ENCODE measurements around the gene R3HDM2. TPM values are rescaled to one million over a fixed set of nuclear protein-coding genes. Genes with fewer than 3 reads are reported as not detected.

R3HDM2 gene
- total and polyA plus RNA-seq, 12 donors: 21.9 to 91.9 (median 43.2) TPM

GRCh38 chr12:57475271-57476161 is 44.7 kb upstream of the R3HDM2 start:
- no peaks in the 10 kb centered on the region for H3K9me3 ChIP-seq (replicated peaks in 1 of 3)
- WGBS, 4 donors: 9 to 20% (median 16%) methylated on average over 31 to 84 of the region's 84 CpGs
- peaks cover 26% of the 10 kb centered on the region for H3K27me3 ChIP-seq
- peak overlapping the region in 2 of 4 donors; percentile 7 to 49 for H3K4me3 ChIP-seq
- intact Hi-C loops (cut with DNase I): no loop called here
- H3K4me1 ChIP-seq (replicated peaks in 1 of 2): peaks cover 11 to 14% of the 10 kb centered on the region in 2 donors
- no peaks in the 10 kb centered on the region for H3K36me3 ChIP-seq (replicated peaks in 1 of 2)
- no peak overlapping the region for H3K27ac ChIP-seq
- TF ChIP-seq, protein P1, sequence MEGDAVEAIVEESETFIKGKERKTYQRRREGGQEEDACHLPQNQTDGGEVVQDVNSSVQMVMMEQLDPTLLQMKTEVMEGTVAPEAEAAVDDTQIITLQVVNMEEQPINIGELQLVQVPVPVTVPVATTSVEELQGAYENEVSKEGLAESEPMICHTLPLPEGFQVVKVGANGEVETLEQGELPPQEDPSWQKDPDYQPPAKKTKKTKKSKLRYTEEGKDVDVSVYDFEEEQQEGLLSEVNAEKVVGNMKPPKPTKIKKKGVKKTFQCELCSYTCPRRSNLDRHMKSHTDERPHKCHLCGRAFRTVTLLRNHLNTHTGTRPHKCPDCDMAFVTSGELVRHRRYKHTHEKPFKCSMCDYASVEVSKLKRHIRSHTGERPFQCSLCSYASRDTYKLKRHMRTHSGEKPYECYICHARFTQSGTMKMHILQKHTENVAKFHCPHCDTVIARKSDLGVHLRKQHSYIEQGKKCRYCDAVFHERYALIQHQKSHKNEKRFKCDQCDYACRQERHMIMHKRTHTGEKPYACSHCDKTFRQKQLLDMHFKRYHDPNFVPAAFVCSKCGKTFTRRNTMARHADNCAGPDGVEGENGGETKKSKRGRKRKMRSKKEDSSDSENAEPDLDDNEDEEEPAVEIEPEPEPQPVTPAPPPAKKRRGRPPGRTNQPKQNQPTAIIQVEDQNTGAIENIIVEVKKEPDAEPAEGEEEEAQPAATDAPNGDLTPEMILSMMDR (IDR thresholded peaks at IDR 0.05): no peak
- no peak for TF ChIP-seq POLR2A (IDR thresholded peaks at IDR 0.05)
- DNase-seq: peak in 5 of 7 donors; percentile 43 to 73 (median 59)

DNA sequence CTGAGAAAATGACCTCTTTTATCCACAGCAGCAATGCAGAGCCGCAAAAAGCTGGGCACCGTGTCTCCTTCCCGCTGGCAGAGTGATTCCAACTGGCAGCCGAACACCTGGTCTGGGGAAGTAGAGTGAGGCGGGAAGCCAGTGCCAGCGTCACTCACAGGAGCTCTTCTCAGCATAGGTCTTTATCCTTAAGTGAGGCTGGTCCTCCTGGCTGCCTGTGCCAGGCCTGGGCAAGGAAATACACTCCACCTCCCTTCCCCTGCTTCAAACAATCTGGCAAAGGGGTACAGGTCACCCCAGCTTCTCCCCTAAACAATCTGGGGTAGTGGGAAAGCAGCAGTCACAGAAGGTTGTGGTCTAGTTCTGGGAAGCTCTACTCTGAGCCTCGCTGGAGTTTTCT is 44.0 kb upstream of the R3HDM2 start:
- intact Hi-C loops (cut with DNase I): no loop called here
- Histone ChIP-seq H3K9me3 (replicated peaks in 1 of 3) (no peaks in the 10 kb centered on the region), H3K36me3 (replicated peaks in 1 of 2) (no peaks in the 10 kb centered on the region), H3K27me3 (peaks cover 26% of the 10 kb centered on the region), H3K4me3 (peak overlapping the region in 1 of 4 donors; percentile 49), H3K27ac (no peak overlapping the region), H3K4me1 (replicated peaks in 1 of 2) (peaks cover 11 to 14% of the 10 kb centered on the region in 2 donors)
- WGBS, 4 donors: 52 to 72% (median 72%) methylated on average over 6 to 7 of the region's 7 CpGs
- DNase-seq: no peak
- no peak for TF ChIP-seq POLR2A (IDR thresholded peaks at IDR 0.05)
- TF ChIP-seq, protein P1 (IDR thresholded peaks at IDR 0.05): no peak

DNA sequence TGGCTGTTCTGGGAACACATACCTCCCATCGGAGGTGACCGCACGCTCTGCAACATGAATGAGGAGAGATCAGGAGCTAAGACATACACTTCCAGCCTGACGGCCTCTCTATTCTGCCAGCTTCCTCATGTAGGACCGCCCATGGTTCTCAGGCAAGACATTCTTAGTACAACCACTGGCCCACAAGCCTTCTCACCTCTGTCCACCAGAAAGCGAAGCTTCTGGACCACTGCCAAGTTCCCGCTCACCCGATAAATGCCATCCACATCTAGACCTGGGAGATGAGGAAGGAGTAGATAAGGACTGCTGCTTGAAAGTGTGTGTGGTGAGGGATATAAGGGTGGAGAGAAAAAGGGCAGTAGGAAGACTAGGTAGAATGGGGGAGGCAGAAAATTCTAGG is 43.6 kb upstream of the R3HDM2 start:
- H3K27me3 ChIP-seq: peaks cover 26% of the 10 kb centered on the region
- intact Hi-C loops (cut with DNase I): no loop called here
- DNase-seq: no peak
- TF ChIP-seq, protein P1 (IDR thresholded peaks at IDR 0.05): no peak
- TF ChIP-seq POLR2A (IDR thresholded peaks at IDR 0.05): no peak
- peaks cover 11 to 14% of the 10 kb centered on the region in 2 donors for H3K4me1 ChIP-seq (replicated peaks in 1 of 2)
- H3K27ac ChIP-seq: no peak overlapping the region
- H3K36me3 ChIP-seq (replicated peaks in 1 of 2): no peaks in the 10 kb centered on the region
- H3K9me3 ChIP-seq (replicated peaks in 1 of 3): no peaks in the 10 kb centered on the region
- WGBS, 4 donors: 69 to 75% (median 70%) methylated on average over 8 of the region's 8 CpGs
- H3K4me3 ChIP-seq: no peak overlapping the region

- Histone ChIP-seq H3K4me3 (no peak overlapping the region), H3K4me1 (replicated peaks in 1 of 2) (peaks cover 11 to 14% of the 10 kb centered on the region in 2 donors), H3K36me3 (replicated peaks in 1 of 2) (no peaks in the 10 kb centered on the region), H3K27me3 (peaks cover 26% of the 10 kb centered on the region), H3K9me3 (replicated peaks in 1 of 3) (no peaks in the 10 kb centered on the region), H3K27ac (no peak overlapping the region)
- intact Hi-C loops (cut with DNase I): no loop called here
- no peak for DNase-seq
- 81 to 89% (median 85%) methylated on average over 5 of the region's 5 CpGs for WGBS, 4 donors
- TF ChIP-seq POLR2A (IDR thresholded peaks at IDR 0.05): no peak
- TF ChIP-seq, protein P1 (IDR thresholded peaks at IDR 0.05): no peak
Observed at GRCh38 chr12:57473886-57474285, 43.0 kb upstream of the R3HDM2 start.

Data from adrenal gland (tissue), 12 donors.